Fibroblast of skin of scalp (primary cell): ENCODE data around the gene HSPA12A.

ENCODE experiments used
- DNase-seq: peaks from one replicate; pipeline ENCODE4 v3.0.0-alpha.2; 2013

HSPA12A gene

DNA sequence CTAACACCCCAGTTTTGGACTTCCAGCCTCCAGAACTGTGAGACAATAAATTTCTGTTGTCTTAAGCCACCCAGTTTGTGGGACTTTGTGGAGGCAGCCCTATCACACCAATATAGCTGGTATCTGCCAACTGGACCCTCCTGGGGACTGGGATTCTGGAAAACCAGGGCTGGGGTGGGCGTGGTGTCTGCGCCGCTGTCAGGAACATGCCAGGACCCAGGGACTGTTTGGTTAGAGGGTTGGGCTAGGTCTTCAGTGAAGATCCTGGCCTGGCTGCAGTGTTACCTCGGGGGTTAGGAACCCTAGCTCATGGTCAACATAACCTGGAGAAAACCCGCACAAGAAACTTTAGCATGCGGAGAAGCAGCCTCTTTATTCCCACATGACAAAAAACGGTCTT, 79.0 kb downstream of the HSPA12A start:
- no peak for DNase-seq

DNA sequence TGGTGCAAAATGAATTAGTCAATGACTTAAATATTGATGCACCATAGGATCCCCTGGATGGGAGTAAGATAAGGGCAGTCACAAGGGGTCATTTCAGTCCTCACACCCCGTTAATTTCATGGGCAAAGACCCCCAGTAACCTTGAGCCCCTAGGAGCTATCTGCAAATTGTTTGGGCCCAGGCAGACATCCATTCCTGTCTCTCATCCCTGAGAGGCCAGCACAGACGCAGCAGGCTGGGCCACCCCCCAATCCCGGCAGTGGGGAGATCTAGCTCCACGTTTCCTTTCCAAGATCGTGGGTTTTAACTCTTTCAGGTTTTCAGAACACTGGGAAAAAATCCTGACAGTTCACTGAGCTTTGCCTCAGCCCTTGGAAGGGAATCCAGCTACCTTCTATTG, 81.5 kb downstream of the HSPA12A start:
- no peak for DNase-seq

DNA sequence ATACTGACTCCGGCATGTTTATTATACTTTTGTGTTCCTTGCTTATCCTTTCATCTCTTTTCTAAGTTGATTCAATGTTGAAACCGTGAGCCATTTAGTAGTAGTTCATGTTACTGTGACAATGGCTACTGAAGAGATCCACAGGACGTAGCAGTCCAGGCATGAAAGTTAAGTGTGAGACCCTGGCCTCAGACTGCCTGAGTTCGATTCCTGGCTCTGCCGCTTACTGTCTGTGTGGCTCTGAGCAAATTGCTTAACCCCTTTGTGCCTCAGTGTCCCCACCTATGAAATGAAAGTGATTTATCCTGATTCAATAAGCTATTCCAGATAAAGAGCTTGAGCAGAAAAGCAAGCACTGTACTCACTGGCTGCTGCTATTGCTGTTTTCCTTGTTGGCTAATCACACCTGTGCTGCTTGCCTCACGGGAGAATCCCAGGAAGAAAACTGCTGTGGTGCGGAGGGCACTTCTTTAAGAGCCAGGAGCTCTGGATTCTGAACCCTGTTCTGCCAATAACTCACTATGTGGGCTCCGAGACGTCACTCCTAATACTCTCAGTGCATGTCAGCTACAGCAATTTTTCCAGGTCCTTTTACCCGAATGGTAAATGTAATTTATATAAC, 83.2 kb downstream of the HSPA12A start:
- DNase-seq = no peak

DNA sequence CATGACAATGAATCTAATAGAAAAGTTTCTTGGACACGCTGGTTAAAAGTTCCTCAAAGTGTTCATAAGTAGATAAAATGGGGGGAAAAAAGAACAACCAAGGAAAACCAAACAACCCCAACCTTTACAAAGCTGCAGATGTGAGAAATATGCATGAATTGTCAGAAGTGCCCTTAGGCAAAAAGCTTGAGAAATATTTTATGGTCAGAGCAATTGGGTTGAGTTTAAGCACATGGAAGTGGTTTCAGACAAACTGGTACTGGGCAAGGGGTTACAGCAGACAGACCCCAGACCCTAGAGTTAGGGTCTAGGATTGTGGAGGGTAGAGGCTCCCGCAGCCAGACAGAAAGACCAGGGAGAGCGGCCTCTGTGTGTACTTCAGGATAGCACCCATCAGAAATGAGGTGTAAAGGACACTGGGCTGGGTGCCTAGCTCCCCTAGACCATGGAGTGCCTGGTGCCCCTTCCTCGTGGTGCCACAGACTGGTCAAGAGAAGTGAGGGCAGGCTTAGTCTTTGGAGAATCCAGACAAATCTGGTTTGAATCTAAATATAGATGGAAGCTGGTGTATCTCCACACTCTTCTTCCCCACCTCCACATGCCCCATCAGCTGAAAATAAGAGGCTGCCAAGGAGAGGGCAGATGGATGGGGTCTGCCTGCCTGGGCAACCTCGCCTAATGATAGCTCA, 84.4 kb downstream of the HSPA12A start:
- DNase-seq = no peak

DNA sequence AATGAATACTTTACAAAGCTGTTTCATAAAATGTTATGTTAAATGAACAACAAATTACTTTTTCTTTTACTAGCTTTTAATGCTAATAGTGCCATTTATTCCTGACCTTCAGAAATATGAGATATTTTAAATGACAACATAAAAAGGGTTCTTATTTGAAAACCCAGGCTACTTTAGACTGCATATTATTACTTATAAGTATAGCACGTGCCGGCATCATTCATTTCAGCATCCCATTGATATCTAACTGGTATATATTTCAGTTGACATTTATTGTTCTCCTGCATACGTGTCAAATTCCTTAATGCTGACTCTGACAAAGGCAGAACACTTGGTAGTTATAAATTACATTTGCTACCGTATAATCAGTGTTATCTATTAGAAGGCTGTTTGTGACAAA, 86.3 kb downstream of the HSPA12A start:
- DNase-seq = no peak

DNA sequence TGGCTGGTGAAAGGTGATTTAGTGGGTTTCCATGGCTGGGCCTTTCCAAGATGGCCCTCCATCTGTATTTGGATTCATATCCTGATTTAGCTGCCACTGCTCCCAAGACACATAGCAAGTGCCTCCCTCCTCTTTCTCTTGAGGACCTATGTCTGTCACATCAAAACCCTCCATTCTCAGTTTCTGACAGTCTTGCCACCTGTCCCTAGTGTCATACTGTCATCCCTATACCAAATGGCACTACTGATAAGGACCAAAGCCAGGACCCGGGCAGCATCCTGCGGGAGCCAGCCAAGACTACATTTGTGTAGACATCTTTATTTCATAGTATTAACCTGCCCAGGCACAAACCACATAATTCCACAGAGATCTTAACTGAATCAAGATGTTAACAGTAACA, 86.8 kb downstream of the HSPA12A start:
- no peak for DNase-seq

DNA sequence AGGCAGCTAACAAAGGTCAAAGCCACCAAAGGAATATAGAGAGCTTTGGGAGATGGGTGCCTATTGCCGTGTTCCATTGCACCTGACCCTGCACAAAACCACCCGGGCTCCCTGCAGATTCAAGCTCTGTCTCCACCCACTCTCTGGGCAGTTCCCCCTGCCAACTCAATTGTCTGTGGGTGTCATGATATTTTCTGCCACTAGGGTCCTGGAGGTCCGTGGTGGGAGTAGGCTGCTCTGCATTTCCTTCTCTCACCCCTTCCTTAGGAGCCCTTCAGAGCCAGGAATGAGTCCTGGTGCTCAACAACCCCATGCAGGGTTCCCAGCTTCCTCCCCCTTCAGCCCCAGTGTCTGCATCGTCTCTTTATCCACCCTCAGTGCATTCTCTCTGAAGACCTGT, 87.5 kb downstream of the HSPA12A start:
- DNase-seq = no peak

DNA sequence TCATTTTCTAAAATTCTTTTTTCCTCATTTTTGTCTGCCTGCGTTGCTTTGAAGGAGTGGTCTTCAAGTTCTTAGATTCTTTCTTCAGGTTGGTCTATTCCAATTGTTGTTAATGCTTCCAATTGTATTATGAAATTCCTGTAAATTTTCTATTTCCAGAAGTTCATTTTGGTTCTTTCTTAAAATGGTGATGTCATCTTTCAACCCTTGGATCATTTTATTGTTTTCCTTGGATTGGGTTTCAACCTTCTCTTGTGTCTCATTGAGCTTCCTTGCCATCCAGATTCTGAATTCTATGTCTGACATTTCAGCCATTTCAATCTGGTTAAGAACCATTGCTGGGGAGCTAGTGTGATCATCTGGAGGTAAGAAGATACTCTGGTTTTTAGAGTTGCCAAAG, 88.5 kb downstream of the HSPA12A start:
- DNase-seq = no peak

DNA sequence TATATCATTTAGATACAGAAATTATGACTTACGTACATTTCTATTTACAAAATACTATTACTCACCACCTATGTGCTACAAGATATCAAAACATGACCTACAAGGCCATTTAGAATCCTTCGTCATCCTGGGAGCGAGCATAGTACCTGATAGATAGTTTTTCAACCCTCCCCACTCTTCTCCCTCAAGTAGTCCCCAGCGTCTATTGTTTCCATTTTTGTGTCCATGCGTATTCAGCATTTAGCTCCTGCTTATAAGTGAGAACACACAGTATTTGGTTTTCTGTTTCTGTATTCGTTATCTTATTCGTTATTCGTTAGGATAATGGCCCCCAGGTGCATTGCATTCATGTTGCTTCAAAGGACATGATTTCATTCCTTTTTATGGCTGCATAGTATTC, 93.5 kb downstream of the HSPA12A start:
- DNase-seq = no peak

DNA sequence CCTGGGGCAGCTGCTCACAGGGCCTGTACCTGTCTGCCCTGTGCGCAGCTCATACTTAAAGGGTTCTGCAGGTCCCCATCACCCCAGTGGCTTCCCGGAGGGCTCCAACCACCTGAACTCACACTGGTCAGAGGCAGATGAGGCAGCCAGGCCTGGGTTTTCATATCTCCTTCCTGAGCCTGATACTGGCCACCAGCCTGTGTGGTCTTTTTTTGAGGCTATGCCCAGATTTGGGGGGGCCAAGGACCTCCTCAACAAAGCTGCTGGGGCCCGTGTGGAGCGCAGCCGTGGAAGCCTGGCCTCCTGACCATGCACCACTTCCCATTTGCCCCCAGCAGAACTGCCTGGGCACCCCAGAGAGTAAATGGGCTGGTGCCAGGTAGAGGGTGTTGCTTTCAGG, 95.9 kb downstream of the HSPA12A start:
- DNase-seq = no peak

DNA sequence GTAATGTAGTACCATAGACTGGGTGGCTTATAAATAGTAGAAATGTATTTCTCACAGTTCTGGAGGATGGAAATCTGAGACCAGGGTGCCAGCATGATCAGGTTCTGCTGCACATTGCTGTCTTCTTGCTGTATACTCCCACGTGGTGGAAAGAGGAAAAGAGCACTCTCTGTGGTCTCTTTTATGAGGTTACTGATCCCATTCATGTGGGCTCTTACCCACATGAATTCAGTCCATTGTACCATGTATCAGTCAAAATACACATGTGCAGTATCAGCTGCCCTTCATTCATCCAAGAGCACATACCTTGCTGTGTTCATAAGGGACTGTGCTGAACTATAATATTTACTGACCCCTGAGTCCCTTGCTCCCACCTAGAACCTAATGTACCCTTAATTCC, 104.5 kb downstream of the HSPA12A start:
- DNase-seq = no peak

DNA sequence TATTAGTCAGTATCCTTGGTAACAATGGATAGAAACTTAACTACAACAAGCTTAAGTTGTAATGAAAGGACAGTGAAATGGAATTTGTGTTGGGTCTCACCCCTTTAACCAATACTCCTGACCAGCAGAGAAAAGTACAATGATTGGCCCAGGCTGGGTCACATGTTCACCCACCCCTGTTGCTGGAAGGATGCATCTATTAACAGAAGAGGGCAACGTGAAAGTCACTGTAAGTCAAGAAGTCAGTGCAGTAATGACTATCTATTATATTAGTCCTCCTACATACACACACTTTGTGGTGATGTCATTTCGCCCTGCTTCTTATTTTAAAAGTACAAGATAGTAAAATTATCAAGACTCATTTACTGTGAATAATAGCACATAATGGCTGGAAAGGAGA, 105.4 kb downstream of the HSPA12A start:
- DNase-seq = no peak

DNA sequence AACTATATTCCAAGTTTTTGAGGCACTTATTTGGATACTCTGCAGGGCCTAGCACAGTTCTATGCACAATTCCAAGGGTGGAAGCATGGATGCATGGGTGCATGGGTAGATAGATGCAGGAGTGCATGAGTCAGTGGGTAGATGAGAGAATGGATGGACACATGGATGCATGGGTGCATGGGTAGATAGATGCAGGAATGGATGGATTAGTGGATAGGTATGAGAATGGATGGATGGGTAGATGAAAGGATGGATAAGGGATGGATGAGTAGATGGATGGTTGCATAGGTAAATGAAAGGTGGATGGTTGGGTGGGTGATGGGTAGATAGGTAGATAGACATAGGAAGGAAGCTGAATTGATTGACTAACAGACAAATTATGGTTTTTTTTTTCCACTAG, 106.0 kb downstream of the HSPA12A start:
- no peak for DNase-seq

DNA sequence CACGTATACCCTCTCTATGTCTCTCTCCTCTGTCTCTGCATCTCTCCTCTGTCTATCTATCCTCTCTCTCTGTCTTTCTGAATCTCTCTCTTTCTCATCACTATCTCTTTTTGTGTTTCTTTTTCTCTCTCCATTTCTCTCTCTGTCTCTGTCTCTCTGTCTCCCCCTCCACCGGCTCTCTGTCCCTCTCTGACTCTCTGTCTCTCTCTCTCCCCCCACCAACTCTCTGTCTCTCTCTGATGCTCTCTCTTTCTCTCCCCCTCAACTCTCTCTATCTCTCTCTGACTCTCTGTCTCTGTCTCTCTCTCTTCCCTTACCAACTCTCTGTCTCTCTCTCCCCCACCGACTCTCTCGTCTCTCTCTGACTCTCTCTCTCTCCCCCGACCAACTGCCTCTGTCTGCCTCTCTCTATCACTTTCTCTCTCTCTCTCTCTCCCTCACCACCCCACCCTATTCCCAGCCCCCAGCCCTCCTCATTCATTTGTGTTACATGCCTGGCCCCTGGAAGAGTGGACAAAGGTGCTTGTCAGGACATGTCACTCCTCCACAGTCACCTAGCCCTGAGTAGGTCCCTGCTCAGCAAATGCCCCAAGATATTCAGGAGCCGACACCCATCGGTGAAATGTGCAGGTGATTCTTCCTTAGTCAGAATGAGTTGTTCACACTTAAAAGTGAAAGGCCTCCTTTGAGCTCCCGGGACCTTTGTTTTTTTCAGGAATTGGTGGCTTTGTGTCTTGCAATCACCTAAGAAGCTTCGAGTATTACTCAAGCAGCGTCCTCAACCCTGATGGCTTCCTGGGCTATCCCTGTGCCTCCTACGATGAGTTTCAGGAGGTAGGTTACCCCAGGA, 108.0 kb downstream of the HSPA12A start:
- DNase-seq = no peak

DNA sequence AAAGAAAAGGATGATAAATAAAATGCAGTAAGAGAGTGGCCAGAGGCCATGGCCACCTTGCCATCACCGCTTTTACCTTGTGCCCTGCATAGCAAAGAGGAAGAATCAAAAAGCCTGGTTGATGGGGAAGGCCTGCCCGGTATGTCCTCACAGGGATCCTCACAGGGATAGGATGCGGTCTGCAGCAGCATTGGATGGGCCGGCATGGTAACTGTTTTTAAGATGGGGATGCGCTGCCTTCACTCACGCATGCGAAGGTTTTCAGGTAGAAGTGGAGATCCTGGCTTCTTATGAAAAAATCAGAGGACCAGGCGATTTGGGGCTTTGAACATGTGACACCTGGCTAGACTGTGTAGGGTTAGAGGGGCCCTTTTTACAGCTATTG, 109.2 kb downstream of the HSPA12A start:
- DNase-seq = no peak

DNA sequence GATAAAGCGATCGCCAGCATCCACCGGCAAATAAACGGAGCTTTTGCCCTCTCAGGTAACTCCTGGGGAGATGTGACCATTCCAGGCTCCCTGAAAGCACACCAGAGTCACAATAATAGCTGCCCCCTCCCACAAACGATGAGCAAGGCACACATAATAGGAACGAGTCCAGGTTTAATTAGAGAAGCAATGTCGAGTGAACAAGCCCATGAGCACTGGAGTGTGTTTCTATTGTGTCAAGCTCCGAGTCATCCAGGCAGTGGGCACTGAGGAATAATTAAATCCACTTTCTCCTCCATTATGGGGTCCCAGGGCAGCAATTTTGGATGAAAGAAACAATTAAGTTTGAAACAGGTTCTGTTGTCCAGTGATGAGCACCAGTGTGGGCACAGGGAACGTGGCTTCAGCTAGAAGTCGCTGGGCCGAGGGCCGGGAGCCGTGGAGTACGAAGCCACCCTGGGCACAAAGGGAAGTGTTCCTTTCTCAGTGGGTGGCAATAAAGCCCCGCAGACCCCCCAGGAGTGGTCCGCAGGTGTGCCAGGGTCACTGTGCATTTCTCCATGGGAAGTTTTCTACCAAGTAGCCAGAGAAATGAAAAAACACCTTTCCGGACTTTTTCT, 109.7 kb downstream of the HSPA12A start:
- DNase-seq = no peak

DNA sequence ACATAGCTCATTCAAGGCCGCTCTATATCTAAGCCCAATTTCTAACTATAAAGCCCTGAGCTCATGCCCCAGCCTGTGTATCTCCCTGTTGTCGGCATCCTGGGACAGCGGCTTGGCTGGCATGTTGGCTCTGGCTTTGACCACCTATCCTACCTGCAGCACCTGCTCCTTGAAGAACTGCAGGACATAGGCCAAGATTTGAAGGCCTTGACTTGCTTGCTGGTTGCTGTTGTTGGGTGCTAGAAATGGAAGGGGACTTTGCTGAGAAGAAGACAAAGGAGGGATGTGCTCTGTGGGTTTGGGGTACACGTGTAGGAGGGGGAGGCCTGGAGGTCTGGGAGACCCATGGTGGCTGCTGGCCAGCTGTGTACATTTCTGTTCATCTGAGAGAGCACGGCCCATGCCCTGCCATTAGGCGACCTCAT, 110.5 kb downstream of the HSPA12A start:
- no peak for DNase-seq

DNA sequence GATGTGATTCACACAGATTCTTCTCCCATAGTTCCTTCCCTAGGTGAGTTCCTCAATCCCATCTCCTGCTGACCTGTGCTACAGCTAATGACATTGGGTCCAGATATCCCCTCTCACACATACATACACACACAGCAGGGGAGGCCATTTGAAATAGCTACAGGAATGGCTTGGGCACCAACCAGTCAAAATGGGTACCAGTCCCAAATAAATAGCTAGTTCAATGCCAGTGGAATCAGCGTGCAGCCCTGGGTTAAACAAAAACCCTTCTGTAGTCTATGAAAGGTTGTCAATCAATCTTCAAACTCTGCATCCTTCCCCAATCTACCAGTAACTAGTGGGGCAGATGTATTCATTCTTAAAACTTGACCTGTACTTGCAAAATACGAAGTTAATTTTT, 112.3 kb downstream of the HSPA12A start:
- no peak for DNase-seq

DNA sequence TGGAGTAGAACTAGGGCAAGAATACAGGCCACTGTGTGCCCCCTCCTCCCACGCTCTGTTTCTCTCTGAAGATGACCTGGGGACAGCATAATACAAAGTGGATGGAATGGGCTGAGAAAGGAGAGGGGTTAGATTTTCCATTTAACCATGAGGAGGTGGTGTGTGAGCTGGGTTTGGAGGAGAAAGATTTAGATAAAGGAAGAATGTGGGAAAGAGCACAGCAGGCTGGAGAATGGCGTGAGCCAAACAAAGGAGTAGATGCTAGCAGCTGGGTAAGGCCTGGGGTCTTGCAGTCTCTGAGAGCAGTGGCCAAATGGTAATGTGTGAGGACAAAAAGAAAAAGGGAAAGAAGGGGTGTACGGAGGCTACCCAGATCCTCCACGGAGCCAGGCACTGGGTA, 113.0 kb downstream of the HSPA12A start:
- no peak for DNase-seq

DNA sequence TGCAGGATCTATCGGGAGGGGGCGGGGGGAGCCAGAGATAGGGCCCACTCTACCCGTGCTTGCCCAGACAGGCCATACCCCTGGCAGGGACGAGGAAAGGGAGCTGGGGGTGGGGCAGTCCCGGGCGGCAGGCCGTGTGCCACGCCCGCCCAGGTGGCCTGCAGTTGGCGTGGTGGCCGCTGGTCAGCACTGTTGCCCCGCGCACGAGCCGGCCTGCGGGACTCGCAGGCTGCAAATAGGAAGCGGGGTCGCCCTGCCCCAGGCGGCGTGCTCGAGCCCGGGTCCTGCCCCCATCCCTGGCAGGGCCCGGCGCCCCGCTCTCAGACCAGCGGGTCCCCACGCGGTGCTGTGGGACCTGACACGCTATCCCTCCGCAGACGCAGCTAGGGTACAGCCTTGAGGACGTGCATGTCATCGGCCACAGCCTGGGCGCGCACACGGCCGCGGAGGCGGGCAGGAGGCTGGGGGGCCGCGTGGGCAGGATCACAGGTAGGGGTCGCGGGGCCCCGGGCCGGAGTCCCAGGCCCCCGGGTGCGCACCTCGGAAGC, 114.9 kb downstream of the HSPA12A start:
- no peak for DNase-seq

DNA sequence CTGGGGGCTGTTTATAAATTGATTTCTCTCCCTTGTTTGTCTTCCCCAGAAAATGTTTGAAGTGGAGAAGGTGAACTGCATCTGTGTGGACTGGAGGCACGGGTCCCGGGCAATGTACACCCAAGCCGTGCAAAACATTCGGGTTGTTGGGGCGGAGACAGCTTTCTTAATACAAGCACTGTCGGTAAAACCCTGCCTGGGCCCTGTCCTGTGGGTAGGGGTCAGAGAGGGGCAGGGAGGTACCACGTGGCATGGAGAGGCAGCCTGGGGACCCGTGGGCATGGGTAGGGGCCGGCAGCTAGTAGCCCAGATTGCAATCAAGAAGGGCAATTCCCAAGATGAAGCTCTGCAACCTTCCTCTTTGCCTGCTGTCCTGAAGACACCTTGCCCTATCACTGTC, 115.6 kb downstream of the HSPA12A start:
- no peak for DNase-seq

DNA sequence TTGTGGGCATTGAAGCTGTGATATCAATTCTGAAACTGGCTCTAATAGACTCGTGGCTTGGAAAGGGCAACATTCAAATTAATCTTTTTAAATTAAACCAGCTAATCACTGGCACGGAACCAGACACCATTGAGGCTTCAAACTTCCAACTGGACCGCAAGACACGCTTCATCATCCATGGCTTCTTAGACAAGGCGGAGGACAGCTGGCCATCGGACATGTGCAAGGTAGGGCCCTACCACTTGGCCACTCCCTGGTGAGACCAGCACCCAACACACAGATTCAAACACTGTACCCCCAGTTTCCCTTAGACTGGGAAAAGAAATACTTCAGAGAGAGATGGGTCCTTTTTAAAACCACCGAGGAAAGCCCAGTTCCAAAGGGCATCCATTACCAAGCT, 116.5 kb downstream of the HSPA12A start:
- DNase-seq = no peak
